Right lobe of liver (tissue), 6 donors: Measurements from ENCODE around the gene FPR2. TPM values are rescaled to one million over a fixed set of nuclear protein-coding genes. Genes with fewer than 3 reads are reported as not detected.

ENCODE experiments used
- ATAC-seq, 4 donors: fragments of 200-7000 bp; cut with Tn5 transposase; one replicate each; pipeline ENCODE4 v1.9.1; 2020; ENCODE audit warnings: mild to moderate bottlenecking in 4 of 4, moderate library complexity in 4 of 4
- DNase-seq, 3 donors: peaks; one replicate each; pipeline ENCODE4 v3.0.0-alpha.2; 2020
- H3K27ac ChIP-seq, 3 donors: fragments of 200-600 bp; one replicate each; pipeline ENCODE4 v1.8.0; 2022
- H3K27me3 ChIP-seq, 2 donors: fragments of 200-600 bp; one replicate each; pipeline ENCODE4 v1.8.0; 2022
- H3K36me3 ChIP-seq, 4 donors: fragments of 200-600 bp; sonication (generic) in 1 of 4; one replicate each; pipeline versions ENCODE4 v1.5.1 to v1.8.0; 2017 to 2022; ENCODE audit warnings: control low read depth in 1 of 4
- H3K4me1 ChIP-seq, 4 donors: fragments of 200-600 bp; sonication (generic) in 1 of 4; one replicate each; pipeline versions ENCODE4 v1.5.1 to v1.8.0; 2017 to 2022; ENCODE audit warnings: control low read depth in 1 of 4
- H3K4me3 ChIP-seq, 3 donors: fragments of 200-600 bp; one replicate each; pipeline ENCODE4 v1.8.0; 2022
- H3K9me3 ChIP-seq, 4 donors: fragments of 200-600 bp; sonication (generic) in 1 of 4; one replicate each; pipeline versions ENCODE4 v1.5.1 to v1.8.0; 2017 to 2022; ENCODE audit warnings: control low read depth in 1 of 4
- POLR2A ChIP-seq: fragments of 450-650 bp; IDR thresholded peaks from one replicate; pipeline ENCODE4 v1.6.1; 2017; ENCODE audit warnings: antibody characterized with exemption, mild to moderate bottlenecking
- WGBS: methylation state at CpG from one replicate; pipeline ENCODE4 v1.1.6; 2018; ENCODE audit warnings: low coverage, low lambda C conversion rate; ENCODE audit not compliant: insufficient coverage; ENCODE audit errors: missing lambda C conversion rate; 5-methylcytosine and 5-hydroxymethylcytosine counted together
- intact Hi-C, 2 donors: fragments of 100-400 bp; cut with DNase I; formaldehyde crosslinking; loops; one replicate each; pipeline versions ENCODE4 v1.11.2 to v1.14.1; 2022
- total RNA-seq, 6 experiments: library from RNA; depleted of rRNA in 2 of 6; stranded (reverse); fragments of >200 nt in 2 of 6; fragmentation: NEBNext Ultra II Directional in 3 of 6; extraction: Animal tissue kit (Norgen Biotek cat#: 25700) in 3 of 6; gene quantifications; one replicate each; pipeline versions ENCODE4 v1.1.0 to v1.2.4, GENCODE V29; 2016 to 2023
- TF ChIP-seq, protein P1 (sequence below), 4 donors: fragments of 200-600 bp in 3 of 4; fragments of 450-650 bp in 1 of 4; IDR thresholded peaks; one replicate each; pipeline versions ENCODE4 v1.5.1 to v1.8.0; 2016 to 2022; ENCODE audit warnings: antibody characterized with exemption in 4 of 4, mild to moderate bottlenecking in 2 of 4
- donor health status: DM: no; HTN: yes; CAD: no.
- donor health status: DM: no; HTN: no; CAD: no.
- donor health status: DM: no; HTN: no; CAD: no.
- donor health status: DM: no; HTN: yes; CAD: no.
- donor health status: DM: no; HTN: yes; CAD: no.

FPR2 gene
- total RNA-seq, 6 experiments from 2014 or later: 0.75 to 1.6 (median 1.1) TPM

DNA sequence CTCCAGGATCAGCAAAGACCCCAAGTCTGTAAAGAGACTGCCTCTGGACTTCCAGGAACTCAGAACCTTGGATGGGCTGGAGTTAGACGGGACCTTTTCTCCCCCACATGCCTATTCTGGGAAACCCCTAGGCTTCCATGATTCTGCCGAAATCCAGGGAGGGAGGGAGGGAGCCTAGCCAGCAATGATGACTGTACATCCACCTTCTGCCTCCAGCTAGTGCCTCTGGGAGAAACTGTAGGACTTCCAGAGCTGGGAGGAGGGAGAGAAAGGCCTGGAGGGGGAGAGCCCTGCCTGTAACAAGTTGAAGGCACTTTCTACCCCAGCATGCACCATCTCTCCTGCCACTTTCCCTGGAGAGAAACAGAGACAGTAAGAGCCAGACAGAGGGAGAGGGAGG, 31.2 kb upstream of the FPR2 start:
- Histone ChIP-seq H3K4me3 (no peak overlapping the region), H3K9me3 (no peaks in the 10 kb centered on the region), H3K27me3 (no peaks in the 10 kb centered on the region), H3K27ac (no peak overlapping the region), H3K36me3 (no peaks in the 10 kb centered on the region), H3K4me1 (no peaks in the 10 kb centered on the region)
- DNase-seq: no peak
- ATAC-seq: no peak
- TF ChIP-seq, protein P1, sequence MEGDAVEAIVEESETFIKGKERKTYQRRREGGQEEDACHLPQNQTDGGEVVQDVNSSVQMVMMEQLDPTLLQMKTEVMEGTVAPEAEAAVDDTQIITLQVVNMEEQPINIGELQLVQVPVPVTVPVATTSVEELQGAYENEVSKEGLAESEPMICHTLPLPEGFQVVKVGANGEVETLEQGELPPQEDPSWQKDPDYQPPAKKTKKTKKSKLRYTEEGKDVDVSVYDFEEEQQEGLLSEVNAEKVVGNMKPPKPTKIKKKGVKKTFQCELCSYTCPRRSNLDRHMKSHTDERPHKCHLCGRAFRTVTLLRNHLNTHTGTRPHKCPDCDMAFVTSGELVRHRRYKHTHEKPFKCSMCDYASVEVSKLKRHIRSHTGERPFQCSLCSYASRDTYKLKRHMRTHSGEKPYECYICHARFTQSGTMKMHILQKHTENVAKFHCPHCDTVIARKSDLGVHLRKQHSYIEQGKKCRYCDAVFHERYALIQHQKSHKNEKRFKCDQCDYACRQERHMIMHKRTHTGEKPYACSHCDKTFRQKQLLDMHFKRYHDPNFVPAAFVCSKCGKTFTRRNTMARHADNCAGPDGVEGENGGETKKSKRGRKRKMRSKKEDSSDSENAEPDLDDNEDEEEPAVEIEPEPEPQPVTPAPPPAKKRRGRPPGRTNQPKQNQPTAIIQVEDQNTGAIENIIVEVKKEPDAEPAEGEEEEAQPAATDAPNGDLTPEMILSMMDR (IDR thresholded peaks at IDR 0.05): no peak
- TF ChIP-seq POLR2A: no peak
- intact Hi-C loops: no loop called here
- WGBS: 92% methylated on average over 2 of the region's 2 CpGs

GRCh38 chr19:51733742-51734522, 27.0 kb upstream of the FPR2 start:
- no peak overlapping the region for H3K27ac ChIP-seq
- ATAC-seq (no peak), DNase-seq (no peak)
- no peaks in the 10 kb centered on the region for H3K4me1 ChIP-seq
- no peaks in the 10 kb centered on the region for H3K9me3 ChIP-seq
- intact Hi-C loops: no loop called here
- H3K36me3 ChIP-seq: no peaks in the 10 kb centered on the region
- H3K27me3 ChIP-seq: no peaks in the 10 kb centered on the region
- H3K4me3 ChIP-seq: no peak overlapping the region
- WGBS: 41% methylated on average over 7 of the region's 7 CpGs
- TF ChIP-seq POLR2A: no peak
- TF ChIP-seq, protein P1 (IDR thresholded peaks at IDR 0.05): no peak

GRCh38 chr19:51735759-51736449, 25.1 kb upstream of the FPR2 start:
- Histone ChIP-seq H3K36me3 (no peaks in the 10 kb centered on the region), H3K9me3 (no peaks in the 10 kb centered on the region), H3K4me3 (no peak overlapping the region), H3K27ac (no peak overlapping the region), H3K27me3 (no peaks in the 10 kb centered on the region), H3K4me1 (no peaks in the 10 kb centered on the region)
- peak; percentile 51 to 64 (median 64) for DNase-seq
- peak; percentile 50 to 79 (median 74) for ATAC-seq
- TF ChIP-seq POLR2A: no peak
- TF ChIP-seq, protein P1 (IDR thresholded peaks at IDR 0.05): no peak
- intact Hi-C loops: no loop called here
- WGBS: 40% methylated on average over 8 of the region's 10 CpGs

GRCh38 chr19:51737389-51737788, 23.6 kb upstream of the FPR2 start:
- intact Hi-C loops: no loop called here
- DNase-seq (no peak), ATAC-seq (no peak)
- Histone ChIP-seq H3K4me1 (no peaks in the 10 kb centered on the region), H3K27ac (no peak overlapping the region), H3K9me3 (no peaks in the 10 kb centered on the region), H3K36me3 (no peaks in the 10 kb centered on the region), H3K27me3 (no peaks in the 10 kb centered on the region), H3K4me3 (no peak overlapping the region)
- TF ChIP-seq, protein P1 (IDR thresholded peaks at IDR 0.05): no peak
- TF ChIP-seq POLR2A: no peak
- WGBS: 72% methylated on average over 3 of the region's 3 CpGs
